H1 (cell line): Measurements from ENCODE around the gene ZNF618. TPM values are rescaled to one million over a fixed set of nuclear protein-coding genes. Genes with fewer than 3 reads are reported as not detected.

ENCODE experiments used
- CTCF ChIA-PET: fragments of 300-600 bp; sonication (Branson Sonifier 250); formaldehyde crosslinking; loops from one replicate; lab custom pipeline; 2021; ENCODE audit not compliant: partially characterized antibody; lab: Charles Lee
- POLR2A ChIA-PET: fragments of 300-600 bp; sonication (Branson Sonifier 250); formaldehyde crosslinking; loops from one replicate; lab custom pipeline; 2021; ENCODE audit warnings: inconsistent platforms; ENCODE audit not compliant: partially characterized antibody; lab: Charles Lee
- DNase-seq, 2 experiments: peaks; one replicate each; pipeline versions ENCODE4 v3.0.0 to v3.0.0-alpha.2; 2010 to 2022; ENCODE audit warnings: low spot score in 2 of 2, low read depth in 1 of 2, mixed read lengths in 1 of 2
- FAIRE-seq: peaks from 2 replicates; lab custom pipeline; 2011; peaks lifted over from hg19 to GRCh38; lab: Jason Lieb, UNC
- H2AFZ ChIP-seq: 2 replicates; pipeline ENCODE4 v1.8.1; 2012; ENCODE audit warnings: low read length, inconsistent platforms
- H2AK5ac ChIP-seq: 2 replicates; pipeline ENCODE4 v1.6.1; 2013; ENCODE audit warnings: low read depth, low read length
- H2BK120ac ChIP-seq: replicated peaks from 2 replicates; pipeline ENCODE3; 2013; ENCODE audit warnings: low read depth, low read length, inconsistent platforms
- H2BK12ac ChIP-seq: 2 replicates; pipeline ENCODE4 v1.6.1; 2013; ENCODE audit warnings: low read depth, low read length
- H2BK15ac ChIP-seq: 2 replicates; pipeline ENCODE4 v1.6.1; 2013; ENCODE audit warnings: low read length
- H2BK20ac ChIP-seq: 2 replicates; pipeline ENCODE4 v1.6.1; 2013; ENCODE audit warnings: low read length
- H2BK5ac ChIP-seq: 2 replicates; pipeline ENCODE4 v1.6.1; 2013; ENCODE audit warnings: low read depth, low read length
- H3K14ac ChIP-seq: 2 replicates; pipeline ENCODE4 v1.6.1; 2013; ENCODE audit warnings: inconsistent platforms; ENCODE audit not compliant: insufficient read length
- H3K18ac ChIP-seq: 2 replicates; pipeline ENCODE4 v1.6.1; 2013; ENCODE audit warnings: low read length; ENCODE audit errors: extremely low read depth
- H3K23ac ChIP-seq: 2 replicates; pipeline ENCODE4 v1.6.1; 2013; ENCODE audit warnings: inconsistent platforms; ENCODE audit not compliant: insufficient read length
- H3K23me2 ChIP-seq: 2 replicates; pipeline ENCODE4 v1.6.1; 2013; ENCODE audit warnings: low read depth, low read length
- H3K27ac ChIP-seq: 2 replicates; pipeline ENCODE4 v1.6.1; 2011; ENCODE audit warnings: low read depth, low read length, inconsistent platforms
- H3K27me3 ChIP-seq, 4 experiments: replicated peaks in 1 of 4; 1 replicate in 1 of 4; 2 replicates in 3 of 4; pipeline versions ENCODE4 v1.6.1 to v1.8.1; 2011 to 2013; ENCODE audit warnings: low read length in 3 of 4, mild to moderate bottlenecking in 3 of 4, inconsistent platforms in 2 of 4, mixed read lengths in 2 of 4, moderate library complexity in 1 of 4; ENCODE audit not compliant: control insufficient read depth in 3 of 4, insufficient read depth in 3 of 4; ENCODE audit errors: extremely low read depth in 1 of 4
- H3K36me3 ChIP-seq, 4 experiments: 2 replicates each; pipeline versions ENCODE4 v1.6.1 to v1.8.1; 2011 to 2013; ENCODE audit warnings: mild to moderate bottlenecking in 4 of 4, low read length in 3 of 4, moderate library complexity in 2 of 4, control low read depth in 1 of 4, inconsistent platforms in 1 of 4; ENCODE audit not compliant: insufficient read depth in 4 of 4, control insufficient read depth in 2 of 4
- H3K4ac ChIP-seq: replicated peaks from 2 replicates; pipeline ENCODE3; 2013; ENCODE audit warnings: low read length, low read depth, mixed read lengths, inconsistent platforms; ENCODE audit not compliant: insufficient read length
- H3K4me1 ChIP-seq, 4 experiments: replicated peaks in 1 of 4; 1 replicate in 1 of 4; 2 replicates in 3 of 4; pipeline versions ENCODE4 v1.6.1 to v1.8.1; 2011 to 2013; ENCODE audit warnings: low read length in 3 of 4, inconsistent platforms in 2 of 4, mixed read lengths in 1 of 4; ENCODE audit not compliant: insufficient read depth in 4 of 4, control insufficient read depth in 3 of 4
- H3K4me2 ChIP-seq, 2 experiments: 2 replicates each; pipeline versions ENCODE4 v1.6.1 to v1.8.1; 2011 to 2013; ENCODE audit warnings: low read depth in 2 of 2, low read length in 2 of 2, control low read depth in 1 of 2, inconsistent platforms in 1 of 2, mild to moderate bottlenecking in 1 of 2; ENCODE audit not compliant: insufficient read depth in 1 of 2
- H3K4me3 ChIP-seq, 4 experiments: fragments of 200-600, 300-600 bp in 1 of 4; sonication (generic), shearing (Covaris generic), sonication (Bioruptor Twin) in 1 of 4; 2 replicates each; pipeline versions ENCODE4 v1.5.1 to v1.8.1; 2011 to 2016; ENCODE audit warnings: low read length in 4 of 4, low read depth in 3 of 4, control low read depth in 2 of 4, inconsistent platforms in 2 of 4, mild to moderate bottlenecking in 2 of 4, mixed read lengths in 1 of 4, moderate library complexity in 1 of 4; ENCODE audit not compliant: insufficient read depth in 2 of 4; ENCODE audit errors: extremely low read depth in 1 of 4
- H3K56ac ChIP-seq: replicated peaks from 2 replicates; pipeline ENCODE3; 2013; ENCODE audit warnings: low read depth, mild to moderate bottlenecking, mixed read lengths, low read length, inconsistent platforms; ENCODE audit not compliant: insufficient read length
- H3K79me1 ChIP-seq: 2 replicates; pipeline ENCODE4 v1.6.1; 2013; ENCODE audit warnings: low read depth, low read length, control low read depth
- H3K79me2 ChIP-seq, 2 experiments: 2 replicates each; pipeline versions ENCODE4 v1.6.1 to v1.8.1; 2012 to 2013; ENCODE audit warnings: low read length in 2 of 2, mild to moderate bottlenecking in 2 of 2, inconsistent platforms in 1 of 2; ENCODE audit not compliant: insufficient read depth in 2 of 2, control insufficient read depth in 1 of 2
- H3K9ac ChIP-seq, 4 experiments: replicated peaks in 1 of 4; 1 replicate in 1 of 4; 2 replicates in 3 of 4; pipeline versions ENCODE4 v1.6.1 to v1.8.1; 2011 to 2013; ENCODE audit warnings: low read depth in 3 of 4, low read length in 3 of 4, control low read depth in 2 of 4, mild to moderate bottlenecking in 2 of 4, moderate library complexity in 2 of 4, inconsistent platforms in 1 of 4; ENCODE audit errors: extremely low read depth in 1 of 4
- H3K9me3 ChIP-seq, 2 experiments: 2 replicates each; pipeline versions ENCODE4 v1.6.1 to v1.8.1; 2012 to 2013; ENCODE audit warnings: mild to moderate bottlenecking in 2 of 2, moderate library complexity in 2 of 2, control low read depth in 1 of 2, inconsistent platforms in 1 of 2, low read depth in 1 of 2, low read length in 1 of 2, mixed read lengths in 1 of 2; ENCODE audit not compliant: insufficient read depth in 2 of 2
- H4K20me1 ChIP-seq, 2 experiments: replicated peaks in 1 of 2; 2 replicates each; pipeline versions ENCODE3 to v1.8.1; 2011 to 2013; ENCODE audit warnings: inconsistent platforms in 2 of 2, low read length in 2 of 2, mild to moderate bottlenecking in 1 of 2; ENCODE audit not compliant: insufficient read depth in 2 of 2, control insufficient read depth in 1 of 2
- H4K5ac ChIP-seq: 2 replicates; pipeline ENCODE4 v1.6.1; 2013; ENCODE audit warnings: low read length, low read depth, mixed read lengths, inconsistent platforms; ENCODE audit not compliant: insufficient read length
- H4K8ac ChIP-seq: 2 replicates; pipeline ENCODE4 v1.8.0; 2013; ENCODE audit warnings: mild to moderate bottlenecking, moderate library complexity, low read length, inconsistent platforms; ENCODE audit not compliant: insufficient read depth; ENCODE audit errors: extremely low read depth
- H4K91ac ChIP-seq: replicated peaks from 2 replicates; pipeline ENCODE3; 2013; ENCODE audit warnings: low read length, mixed read lengths, inconsistent platforms; ENCODE audit not compliant: insufficient read length
- CBX8 ChIP-seq: fragments of 300-800, 300-1000 bp; sonication (generic); IDR thresholded peaks from 2 replicates; pipeline ENCODE4 v1.7.1; 2016; ENCODE audit warnings: low read depth, low read length, borderline replicate concordance
- CEBPB ChIP-seq: IDR thresholded peaks from 2 replicates; pipeline ENCODE4 v1.6.1; 2012; ENCODE audit warnings: low read depth, low read length
- CHD2 ChIP-seq: IDR thresholded peaks from 2 replicates; pipeline ENCODE4 v1.6.1; 2012; ENCODE audit warnings: low read length, improper control_type of control experiment
- KDM1A ChIP-seq: fragments of 200-600, 300-600 bp; sonication (generic); IDR thresholded peaks from 2 replicates; pipeline ENCODE4 v1.7.1; 2016; ENCODE audit warnings: mild to moderate bottlenecking, low read length, borderline replicate concordance
- PHF8 ChIP-seq: fragments of 200-600 bp; sonication (generic); conservative IDR thresholded peaks from 2 replicates; pipeline ENCODE4 v1.7.1; 2012; ENCODE audit warnings: low read depth, mild to moderate bottlenecking, inconsistent platforms, low read length, moderate library complexity
- POLR2A ChIP-seq, 2 experiments: IDR thresholded peaks; 1 replicate in 1 of 2; 2 replicates in 1 of 2; pipeline ENCODE4 v1.6.1; 2011; ENCODE audit warnings: low read depth in 2 of 2, low read length in 2 of 2, mild to moderate bottlenecking in 2 of 2; ENCODE audit errors: control extremely low read depth in 1 of 2
- RAD21 ChIP-seq, 2 experiments: IDR thresholded peaks in 1 of 2; conservative IDR thresholded peaks in 1 of 2; 2 replicates each; pipeline ENCODE4 v1.6.1; 2011; ENCODE audit warnings: low read depth in 2 of 2, low read length in 2 of 2, improper control_type of control experiment in 1 of 2, inconsistent platforms in 1 of 2, mild to moderate bottlenecking in 1 of 2, moderate library complexity in 1 of 2
- RFX5 ChIP-seq: IDR thresholded peaks from 2 replicates; pipeline ENCODE4 v1.6.1; 2011; ENCODE audit warnings: low read depth, low read length, improper control_type of control experiment, borderline replicate concordance
- SAP30 ChIP-seq: fragments of 300-600 bp; sonication (generic); IDR thresholded peaks from 2 replicates; pipeline ENCODE4 v1.7.1; 2012; ENCODE audit warnings: low read length, moderate library complexity, mild to moderate bottlenecking, inconsistent platforms; ENCODE audit not compliant: insufficient read depth, insufficient replicate concordance
- SIRT6 ChIP-seq: IDR thresholded peaks from one replicate; pipeline ENCODE4 v1.7.1; 2012; ENCODE audit warnings: low read length, inconsistent platforms
- SP1 ChIP-seq: IDR thresholded peaks from 2 replicates; pipeline ENCODE4 v1.6.1; 2011; ENCODE audit warnings: low read depth, low read length
- SP2 ChIP-seq: IDR thresholded peaks from 2 replicates; pipeline ENCODE4 v1.6.1; 2012; ENCODE audit warnings: mild to moderate bottlenecking, low read length, inconsistent platforms
- USF2 ChIP-seq: IDR thresholded peaks from 2 replicates; pipeline ENCODE4 v1.6.1; 2011; ENCODE audit warnings: low read length, improper control_type of control experiment
- WGBS, 2 experiments: shearing (Covaris generic) in 1 of 2; methylation state at CpG; one replicate each; pipeline versions ENCODE4 v1.1.6 to v1.1.7; 2013 to 2015; ENCODE audit warnings: low lambda C conversion rate in 2 of 2, mixed read lengths in 2 of 2, inconsistent platforms in 1 of 2, low coverage in 1 of 2, missing lambda C conversion rate in 1 of 2; ENCODE audit not compliant: insufficient replicate concordance in 2 of 2, insufficient coverage in 1 of 2, insufficient read length in 1 of 2; ENCODE audit errors: extremely low coverage in 1 of 2, missing lambda C conversion rate in 1 of 2; 5-methylcytosine and 5-hydroxymethylcytosine counted together
- polyA plus RNA-seq, 7 experiments: library from polyadenylated mRNA; depleted of rRNA in 3 of 7; stranded (reverse) in 5 of 7; unstranded in 2 of 7; fragments of >200 nt in 5 of 7; fragments of 200-250 nt in 2 of 7; gene quantifications; 1 replicate in 5 of 7; 2 replicates in 1 of 7; 4 replicates in 1 of 7; pipeline versions ENCODE4 v1.2.1 to v1.2.3, GENCODE V29; 2011 to 2013; ENCODE audit warnings: missing spikeins in 2 of 7, mixed read lengths in 2 of 7
- total RNA-seq: library from RNA; stranded (reverse); fragmentation: NEBNext Ultra II Directional; extraction: Animal tissue kit (Norgen Biotek cat#: 25700); gene quantifications from 2 replicates; pipeline ENCODE4 v1.2.1, GENCODE V29; 2021

The ZNF618 gene
- total and polyA plus RNA-seq, 2 of the 8 experiments (the other 6 are each of a cell fraction or from before 2014, with no cell fraction given), result 9.6 to 28.5 TPM

DNA sequence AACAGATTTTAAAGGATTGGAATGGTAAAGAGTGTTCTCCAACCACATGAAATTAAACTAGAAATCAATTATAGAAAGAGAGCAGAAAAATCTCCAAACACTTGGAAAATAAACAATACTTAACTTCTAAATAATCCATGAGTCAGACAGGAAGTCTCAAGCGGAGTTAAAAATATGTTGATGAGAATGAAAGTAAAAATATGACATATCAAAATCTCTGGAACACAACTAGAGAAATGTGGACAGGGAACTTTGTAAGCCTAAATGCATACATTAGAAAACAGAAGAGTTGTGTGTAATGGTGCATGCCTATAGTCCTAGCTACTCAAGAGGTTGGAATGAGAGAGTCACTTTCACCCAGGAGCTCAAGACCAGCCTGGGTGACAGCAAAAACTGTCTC, 47.9 kb upstream of the ZNF618 start:
- H3K79me1 ChIP-seq, result no peaks in the 10 kb centered on the region
- H3K18ac ChIP-seq, result no peak overlapping the region
- no peak overlapping the region for H3K14ac ChIP-seq
- H3K4me3 ChIP-seq, result no peak overlapping the region
- H3K9ac ChIP-seq, result no peak overlapping the region
- no peaks in the 10 kb centered on the region for H3K79me2 ChIP-seq
- H2BK15ac ChIP-seq, result no peak overlapping the region
- H4K91ac ChIP-seq, result no peak overlapping the region
- no peaks in the 10 kb centered on the region for H3K36me3 ChIP-seq
- H2BK5ac ChIP-seq, result no peak overlapping the region
- no peak overlapping the region for H2BK120ac ChIP-seq
- H3K4me1 ChIP-seq, result no peaks in the 10 kb centered on the region
- no peak overlapping the region for H2AFZ ChIP-seq
- H3K23me2 ChIP-seq, result no peaks in the 10 kb centered on the region
- no peak overlapping the region for H4K8ac ChIP-seq
- no peaks in the 10 kb centered on the region for H3K27me3 ChIP-seq
- H3K23ac ChIP-seq, result no peak overlapping the region
- FAIRE-seq, result no peak
- no peak overlapping the region for H2BK12ac ChIP-seq
- H4K5ac ChIP-seq, result no peak overlapping the region
- no peak overlapping the region for H3K4ac ChIP-seq
- no peak overlapping the region for H2AK5ac ChIP-seq
- no peak overlapping the region for H3K4me2 ChIP-seq
- H3K9me3 ChIP-seq, result peaks cover 5 to 7% of the 10 kb centered on the region in 2 experiments; a peak in 2 of 4 replicates
- CTCF ChIA-PET, result interaction anchor here (1.0 kb wide), 1 partner anchor 14 kb away, joined by 4 read pairs; no protein-coding TSS in a partner anchor
- H3K56ac ChIP-seq, result no peak overlapping the region
- no peaks in the 10 kb centered on the region for H4K20me1 ChIP-seq
- no peak overlapping the region for H2BK20ac ChIP-seq
- DNase-seq, result no peak
- POLR2A ChIA-PET, result no interaction called here
- H3K27ac ChIP-seq, result no peak overlapping the region
- 97% methylated on average over 1 of the region's 1 CpG; no CpG with 5 or more reads in 1 of the 2 experiments for WGBS, 2 experiments
- TF ChIP-seq CHD2, result no peak
- no peak for TF ChIP-seq SP2
- TF ChIP-seq RAD21 (IDR thresholded peaks at IDR 0.05 in 1 of 2, conservative IDR thresholded peaks at IDR 0.05 in 1 of 2; ENCODE audit: low read depth in 2 of 2, low read length in 2 of 2), result no peak
- TF ChIP-seq PHF8, result no peak
- no peak for TF ChIP-seq CBX8
- TF ChIP-seq SIRT6, result no peak
- no peak for TF ChIP-seq KDM1A
- TF ChIP-seq SAP30, result no peak
- no peak for TF ChIP-seq USF2
- TF ChIP-seq RFX5, result no peak
- no peak for TF ChIP-seq POLR2A (IDR thresholded peaks at IDR 0.05; ENCODE audit: control extremely low read depth in 1 of 2, low read depth in 2 of 2, low read length in 2 of 2)
- TF ChIP-seq CEBPB, result no peak
- no peak for TF ChIP-seq SP1
